HFFc6 (cell line): Measurements from ENCODE around the gene ARHGAP9. TPM values are rescaled to one million over a fixed set of nuclear protein-coding genes. Genes with fewer than 3 reads are reported as not detected.

Experiments used
- DNase-seq: peaks from one replicate; pipeline ENCODE4 v3.0.0-alpha.2; 2018
- H3K27ac Mint-ChIP-seq: 2 replicates; pipeline ENCODE4 v1.8.0; 2020; ENCODE audit warnings: mild to moderate bottlenecking, mixed read lengths
- H3K27me3 Mint-ChIP-seq: 2 replicates; pipeline ENCODE4 v1.8.0; 2021; ENCODE audit warnings: mild to moderate bottlenecking, moderate library complexity, mixed read lengths; ENCODE audit not compliant: insufficient read depth
- H3K36me3 Mint-ChIP-seq: 2 replicates; pipeline ENCODE4 v1.8.0; 2021; ENCODE audit warnings: low read depth, mixed read lengths
- H3K4me1 Mint-ChIP-seq: 2 replicates; pipeline ENCODE4 v1.8.0; 2020; ENCODE audit warnings: low read depth, mixed read lengths
- H3K4me3 Mint-ChIP-seq: 2 replicates; pipeline ENCODE4 v1.8.0; 2020; ENCODE audit warnings: mild to moderate bottlenecking, moderate library complexity, mixed read lengths
- H3K9me3 Mint-ChIP-seq: 2 replicates; pipeline ENCODE4 v1.8.0; 2020; ENCODE audit warnings: mild to moderate bottlenecking, mixed read lengths
- CTCF ChIP-seq: fragments of 200-600 bp; sonication (generic); IDR thresholded peaks from 2 replicates; pipeline ENCODE4 v1.5.0; 2021; ENCODE audit warnings: antibody characterized with exemption, mild to moderate bottlenecking
- total RNA-seq, 6 experiments: library from RNA; stranded (reverse); fragmentation: NEBNext Ultra II Directional; extraction: Animal tissue kit (Norgen Biotek cat#: 25700); gene quantifications; 2 replicates in 1 of 6; 3 replicates in 5 of 6; pipeline ENCODE4 v1.2.3, GENCODE V29; 2021

Gene ARHGAP9
- total RNA-seq, 6 experiments from 2014 or later, result 0.11 to 0.85 (median 0.21) TPM; not detected in 1

- no peak for DNase-seq
- Mint-ChIP-seq H3K4me3 (no peak overlapping the region), H3K27me3 (peaks cover 30% of the 10 kb centered on the region), H3K27ac (no peak overlapping the region), H3K9me3 (no peaks in the 10 kb centered on the region), H3K4me1 (no peaks in the 10 kb centered on the region), H3K36me3 (no peaks in the 10 kb centered on the region; the same call in 1 of the 2 replicates)
- TF ChIP-seq CTCF, result no peak
Measured at GRCh38 chr12:57469296-57470164, 10.1 kb downstream of the ARHGAP9 start.

- H3K27ac Mint-ChIP-seq, result no peak overlapping the region
- TF ChIP-seq CTCF, result no peak
- H3K9me3 Mint-ChIP-seq, result no peaks in the 10 kb centered on the region
- peaks cover 2% of the 10 kb centered on the region for H3K4me1 Mint-ChIP-seq
- H3K36me3 Mint-ChIP-seq, result no peaks in the 10 kb centered on the region
- peaks cover 19% of the 10 kb centered on the region for H3K27me3 Mint-ChIP-seq
- H3K4me3 Mint-ChIP-seq, result no peak overlapping the region
- no peak for DNase-seq
Measured at GRCh38 chr12:57467915-57468314, 11.8 kb downstream of the ARHGAP9 start.

GRCh38 chr12:57467212-57467874 is 12.3 kb downstream of the ARHGAP9 start:
- Mint-ChIP-seq H3K4me1 (peaks cover 7% of the 10 kb centered on the region), H3K27me3 (peaks cover 15% of the 10 kb centered on the region; the same call in 1 of the 2 replicates), H3K36me3 (no peaks in the 10 kb centered on the region), H3K4me3 (no peak overlapping the region), H3K27ac (no peak overlapping the region), H3K9me3 (no peaks in the 10 kb centered on the region)
- no peak for DNase-seq
- no peak for TF ChIP-seq CTCF

- no peaks in the 10 kb centered on the region for H3K36me3 Mint-ChIP-seq
- H3K9me3 Mint-ChIP-seq, result no peaks in the 10 kb centered on the region
- peaks cover 8% of the 10 kb centered on the region for H3K27me3 Mint-ChIP-seq
- no peak overlapping the region for H3K4me3 Mint-ChIP-seq
- TF ChIP-seq CTCF, result no peak
- H3K4me1 Mint-ChIP-seq, result peaks cover 12% of the 10 kb centered on the region
- DNase-seq, result no peak
- H3K27ac Mint-ChIP-seq, result no peak overlapping the region
Measured at GRCh38 chr12:57465747-57466505, 13.7 kb downstream of the ARHGAP9 start.

GRCh38 chr12:57465030-57465746 is 14.5 kb downstream of the ARHGAP9 start:
- no peak overlapping the region for H3K27ac Mint-ChIP-seq
- peaks cover 17% of the 10 kb centered on the region for H3K4me1 Mint-ChIP-seq
- peaks cover 10% of the 10 kb centered on the region for H3K27me3 Mint-ChIP-seq
- no peak for DNase-seq
- no peaks in the 10 kb centered on the region for H3K36me3 Mint-ChIP-seq
- no peaks in the 10 kb centered on the region for H3K9me3 Mint-ChIP-seq
- TF ChIP-seq CTCF, result no peak
- H3K4me3 Mint-ChIP-seq, result no peak overlapping the region
